CD4-positive, alpha-beta T cell (primary cell): ENCODE measurements around the gene PRKAR2B. TPM values are rescaled to one million over a fixed set of nuclear protein-coding genes. Genes with fewer than 3 reads are reported as not detected.

Experiments
- ATAC-seq: fragments of 200-7000 bp; cut with Tn5 transposase; one replicate; pipeline ENCODE4 v1.10.0; 2022; ENCODE audit warnings: mild to moderate bottlenecking; ENCODE audit not compliant: poor library complexity
- CTCF ChIA-PET: fragments of 350-600 bp; sonication (Branson Sonifier 250); formaldehyde crosslinking; loops from one replicate; lab custom pipeline; 2021; ENCODE audit warnings: antibody characterized with exemption, inconsistent platforms; lab: Charles Lee
- POLR2A ChIA-PET: fragments of 350-600 bp; sonication (Branson Sonifier 250); formaldehyde crosslinking; loops from one replicate; lab custom pipeline; 2021; ENCODE audit warnings: antibody characterized with exemption, inconsistent platforms; lab: Charles Lee
- DNase-seq, 14 experiments: peaks; one replicate each; pipeline ENCODE4 v3.0.0-alpha.2; 2013 to 2020; ENCODE audit warnings: mixed read lengths in 2 of 14
- H3K27ac ChIP-seq, 2 donors: one replicate each; pipeline versions ENCODE4 v1.5.1 to v1.7.0; 2013; ENCODE audit warnings: low read length in 2 of 2, low read depth in 1 of 2, mild to moderate bottlenecking in 1 of 2
- H3K27me3 ChIP-seq, 2 experiments: 1 replicate in 1 of 2; 2 replicates in 1 of 2; pipeline versions ENCODE4 v1.6.1 to v1.7.0; 2013; ENCODE audit warnings: low read length in 2 of 2, control low read depth in 1 of 2, mild to moderate bottlenecking in 1 of 2, moderate library complexity in 1 of 2; ENCODE audit not compliant: insufficient read depth in 2 of 2, control insufficient read depth in 1 of 2
- H3K36me3 ChIP-seq: one replicate; pipeline ENCODE4 v1.6.1; 2013; ENCODE audit warnings: low read length, control low read depth; ENCODE audit not compliant: insufficient read depth
- H3K4me1 ChIP-seq: one replicate; pipeline ENCODE4 v1.6.1; 2013; ENCODE audit warnings: low read length, control low read depth; ENCODE audit not compliant: insufficient read depth
- H3K4me3 ChIP-seq: one replicate; pipeline ENCODE4 v1.5.1; 2013; ENCODE audit warnings: mild to moderate bottlenecking, low read length, moderate library complexity
- H3K9me3 ChIP-seq, 2 experiments: 1 replicate in 1 of 2; 2 replicates in 1 of 2; pipeline versions ENCODE4 v1.6.1 to v1.7.0; 2013; ENCODE audit warnings: low read length in 2 of 2, mild to moderate bottlenecking in 2 of 2, control low read depth in 1 of 2, moderate library complexity in 1 of 2; ENCODE audit not compliant: control insufficient read depth in 1 of 2, insufficient read depth in 1 of 2
- H3K27ac Mint-ChIP-seq: one replicate; pipeline ENCODE4 v1.8.0; 2020; ENCODE audit warnings: mixed read lengths
- H3K27me3 Mint-ChIP-seq: one replicate; pipeline ENCODE4 v1.8.0; 2021; ENCODE audit warnings: mixed read lengths
- H3K36me3 Mint-ChIP-seq: one replicate; pipeline ENCODE4 v1.8.0; 2021; ENCODE audit warnings: low read depth, mixed read lengths
- H3K4me1 Mint-ChIP-seq: one replicate; pipeline ENCODE4 v1.8.0; 2021; ENCODE audit warnings: low read depth, mixed read lengths
- H3K4me3 Mint-ChIP-seq: one replicate; pipeline ENCODE4 v1.8.0; 2020; ENCODE audit warnings: mild to moderate bottlenecking, mixed read lengths
- H3K9me3 Mint-ChIP-seq: one replicate; pipeline ENCODE4 v1.8.0; 2020; ENCODE audit warnings: mixed read lengths
- intact Hi-C, 2 experiments: fragments of 100-400 bp; cut with DNase I in 1 of 2; cut with micrococcal nuclease in 1 of 2; formaldehyde crosslinking; loops; one replicate each; pipeline versions ENCODE4 v1.15.1 to v1.9.0; 2023 to 2025; cut with DNase I, micrococcal nuclease
- total RNA-seq, 174 experiments: library from RNA in 2 of 174; stranded (reverse) in 2 of 174; gene quantifications; one replicate each; pipeline ENCODE4 v1.2.3 and lab custom pipeline; 2021 to 2026
- TF ChIP-seq, protein P1 (sequence below): fragments of 200-600 bp; IDR thresholded peaks from one replicate; pipeline ENCODE4 v1.8.0; 2022; ENCODE audit warnings: antibody characterized with exemption, mild to moderate bottlenecking

The PRKAR2B gene
- total RNA-seq, 2 experiments from 2014 or later, result 0.41 to 0.42 TPM

DNA sequence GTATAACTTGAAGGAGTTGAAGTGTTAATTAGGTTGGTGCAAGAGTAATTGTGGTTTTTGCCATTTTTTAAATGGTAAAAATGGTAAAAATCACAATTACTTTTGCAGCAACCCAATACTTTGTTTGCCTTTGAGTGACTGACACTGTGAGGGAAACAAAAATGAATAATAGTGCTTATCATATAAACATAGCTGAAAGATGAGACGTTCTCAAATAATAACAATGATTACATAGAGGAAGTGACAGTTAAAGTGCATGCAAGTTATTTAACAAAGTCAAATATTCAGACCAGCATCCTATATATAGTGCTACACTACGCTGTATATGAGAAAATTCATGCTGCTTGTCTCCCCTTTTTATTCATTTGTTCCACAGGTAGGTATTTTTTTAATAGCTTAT lies 119.6 kb downstream of the PRKAR2B start:
- Mint-ChIP-seq H3K27ac (no peak overlapping the region), H3K36me3 (peaks cover 14% of the 10 kb centered on the region), H3K4me1 (peaks cover 21% of the 10 kb centered on the region), H3K4me3 (peak overlapping the region; percentile 34), H3K9me3 (no peaks in the 10 kb centered on the region), H3K27me3 (no peaks in the 10 kb centered on the region)
- intact Hi-C loops, result loop anchor here in 1 of 2 experiments (10.0 kb wide), 1 partner anchor 299 kb away; the partner anchor contains the start of gene PIK3CG
- ChIA-PET POLR2A (no interaction called here), CTCF (no interaction called here)
- no peak for ATAC-seq
- Histone ChIP-seq H3K27ac (no peak overlapping the region), H3K27me3 (no peaks in the 10 kb centered on the region), H3K9me3 (no peaks in the 10 kb centered on the region), H3K4me1 (peaks cover 4% of the 10 kb centered on the region), H3K36me3 (no peaks in the 10 kb centered on the region), H3K4me3 (no peak overlapping the region)
- DNase-seq, result no peak
- TF ChIP-seq, protein P1, sequence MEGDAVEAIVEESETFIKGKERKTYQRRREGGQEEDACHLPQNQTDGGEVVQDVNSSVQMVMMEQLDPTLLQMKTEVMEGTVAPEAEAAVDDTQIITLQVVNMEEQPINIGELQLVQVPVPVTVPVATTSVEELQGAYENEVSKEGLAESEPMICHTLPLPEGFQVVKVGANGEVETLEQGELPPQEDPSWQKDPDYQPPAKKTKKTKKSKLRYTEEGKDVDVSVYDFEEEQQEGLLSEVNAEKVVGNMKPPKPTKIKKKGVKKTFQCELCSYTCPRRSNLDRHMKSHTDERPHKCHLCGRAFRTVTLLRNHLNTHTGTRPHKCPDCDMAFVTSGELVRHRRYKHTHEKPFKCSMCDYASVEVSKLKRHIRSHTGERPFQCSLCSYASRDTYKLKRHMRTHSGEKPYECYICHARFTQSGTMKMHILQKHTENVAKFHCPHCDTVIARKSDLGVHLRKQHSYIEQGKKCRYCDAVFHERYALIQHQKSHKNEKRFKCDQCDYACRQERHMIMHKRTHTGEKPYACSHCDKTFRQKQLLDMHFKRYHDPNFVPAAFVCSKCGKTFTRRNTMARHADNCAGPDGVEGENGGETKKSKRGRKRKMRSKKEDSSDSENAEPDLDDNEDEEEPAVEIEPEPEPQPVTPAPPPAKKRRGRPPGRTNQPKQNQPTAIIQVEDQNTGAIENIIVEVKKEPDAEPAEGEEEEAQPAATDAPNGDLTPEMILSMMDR, result no peak

DNA sequence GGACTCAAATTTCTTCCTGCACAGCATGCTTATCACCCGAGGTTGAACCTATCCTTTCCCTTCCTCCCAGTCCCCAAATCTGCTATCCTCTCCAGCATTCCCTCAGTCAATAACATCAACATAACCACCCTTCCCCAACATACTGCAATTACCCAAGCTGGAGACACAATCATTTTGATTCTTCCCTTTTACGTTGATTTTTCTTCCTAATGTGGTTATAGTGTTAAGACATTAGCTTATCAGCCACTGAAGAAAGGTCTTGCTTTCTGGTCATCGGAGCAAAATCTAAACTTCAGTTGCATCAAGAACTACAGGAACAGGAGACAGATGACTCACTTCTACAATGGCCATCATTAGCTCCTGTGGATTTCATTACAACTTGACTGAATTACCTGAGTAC lies 120.8 kb downstream of the PRKAR2B start:
- POLR2A ChIA-PET, result no interaction called here
- Mint-ChIP-seq H3K36me3 (peaks cover 22% of the 10 kb centered on the region), H3K27ac (peak overlapping the region; percentile 98), H3K4me1 (peaks cover 29% of the 10 kb centered on the region), H3K4me3 (no peak overlapping the region), H3K9me3 (no peaks in the 10 kb centered on the region), H3K27me3 (no peaks in the 10 kb centered on the region)
- Histone ChIP-seq H3K4me3 (no peak overlapping the region), H3K27me3 (no peaks in the 10 kb centered on the region), H3K27ac (no peak overlapping the region), H3K36me3 (no peaks in the 10 kb centered on the region), H3K4me1 (peaks cover 8% of the 10 kb centered on the region), H3K9me3 (no peaks in the 10 kb centered on the region)
- intact Hi-C loops, result loop anchor here (5.0 to 10.0 kb wide), 3 partner anchors 301 to 577 kb away; partner anchors contain the start of genes CBLL1 (in 1 of the 2), COG5 (in 1 of the 2), DUS4L (in 1 of the 2) and PIK3CG (in 1 of the 2)
- ATAC-seq, result no peak
- CTCF ChIA-PET, result no interaction called here
- TF ChIP-seq, protein P1, result no peak
- DNase-seq, result no peak

DNA sequence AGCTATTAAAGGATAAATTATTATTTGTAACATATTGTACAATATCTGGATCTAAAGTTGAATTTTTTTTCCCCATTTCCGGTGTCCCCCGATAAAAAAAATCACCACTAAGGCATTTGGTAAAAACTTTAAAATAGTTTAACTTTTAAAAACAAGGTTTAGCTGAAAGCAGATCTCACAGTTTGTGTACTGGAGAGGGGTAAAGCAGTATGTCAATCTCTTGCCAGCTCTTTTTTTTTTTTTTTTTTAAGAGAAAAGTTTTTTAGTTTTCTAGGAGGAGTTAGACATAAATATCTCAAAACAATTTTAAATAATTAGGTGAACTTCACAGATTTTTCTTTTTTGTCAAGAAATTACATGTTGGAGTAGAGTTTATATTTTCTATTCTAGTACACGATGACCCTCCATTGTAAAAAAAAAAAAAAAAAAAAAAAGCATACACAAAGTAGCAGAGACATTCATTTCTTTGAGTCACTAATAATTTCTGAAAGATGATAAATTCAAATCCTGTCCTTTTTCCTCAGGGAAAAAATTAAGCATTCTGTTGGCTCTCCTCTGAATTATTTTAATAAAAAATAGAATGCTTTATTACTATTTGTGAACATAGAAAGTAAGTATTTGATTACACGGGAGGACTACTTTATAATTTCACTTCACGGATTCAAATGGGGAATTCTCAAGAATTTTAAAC lies 122.4 kb downstream of the PRKAR2B start:
- Histone ChIP-seq H3K9me3 (no peaks in the 10 kb centered on the region), H3K27ac (peak overlapping the region; percentile 96 to 99), H3K36me3 (peaks cover 3% of the 10 kb centered on the region), H3K4me1 (peaks cover 17% of the 10 kb centered on the region), H3K27me3 (no peaks in the 10 kb centered on the region), H3K4me3 (peak overlapping the region; percentile 60)
- H3K4me3 Mint-ChIP-seq, result peak overlapping the region; percentile 99
- peaks cover 32% of the 10 kb centered on the region for H3K36me3 Mint-ChIP-seq
- no peak for ATAC-seq
- DNase-seq, result no peak
- TF ChIP-seq, protein P1, result no peak
- intact Hi-C loops, result loop anchor here (5.0 to 10.0 kb wide), 3 partner anchors 302 to 575 kb away; partner anchors contain the start of genes CBLL1 (in 1 of the 2), COG5 (in 1 of the 2), DUS4L (in 1 of the 2) and PIK3CG (in 1 of the 2)
- peak overlapping the region; percentile 98 for H3K27ac Mint-ChIP-seq
- H3K4me1 Mint-ChIP-seq, result peaks cover 39% of the 10 kb centered on the region
- no peaks in the 10 kb centered on the region for H3K27me3 Mint-ChIP-seq
- H3K9me3 Mint-ChIP-seq, result no peaks in the 10 kb centered on the region
- POLR2A ChIA-PET, result interaction anchor here (0.9 to 4.5 kb wide), 19 partner anchors 10 to 1635 kb away, joined by 3 to 130 read pairs (median 18); partner anchors contain the start of genes CBLL1, CCDC71L, DLD and DNAJB9
- CTCF ChIA-PET, result interaction anchor here (0.8 to 4.8 kb wide), 5 partner anchors 13 to 577 kb away, joined by 3 to 35 read pairs (median 8); partner anchors contain the start of gene CBLL1
